Epithelial cell of esophagus (primary cell): Measurements from ENCODE around the gene CEBPB.
"Not testable (repeated sequence)": the region's sequence is repeated elsewhere in the genome, so short reads cannot be mapped to it uniquely, and the experiment has no call there.

Source experiments
- DNase-seq: peaks from one replicate; pipeline ENCODE4 v3.0.0; 2010; ENCODE audit warnings: low read depth
- H3K4me3 ChIP-seq: 2 replicates; pipeline ENCODE4 v1.5.1; 2011; ENCODE audit warnings: mild to moderate bottlenecking, low read length, control low read depth
- TF ChIP-seq, protein P1 (sequence below): IDR thresholded peaks from 2 replicates; pipeline ENCODE4 v1.5.1; 2011; ENCODE audit warnings: low read depth, mild to moderate bottlenecking, low read length, control low read depth, inconsistent platforms; ENCODE audit not compliant: insufficient read depth; ENCODE audit errors: missing control alignments

The CEBPB gene

GRCh38 chr20:50208085-50208491, 17.5 kb downstream of the CEBPB start:
- no peak overlapping the region for H3K4me3 ChIP-seq
- DNase-seq, result no peak
- TF ChIP-seq, protein P1, sequence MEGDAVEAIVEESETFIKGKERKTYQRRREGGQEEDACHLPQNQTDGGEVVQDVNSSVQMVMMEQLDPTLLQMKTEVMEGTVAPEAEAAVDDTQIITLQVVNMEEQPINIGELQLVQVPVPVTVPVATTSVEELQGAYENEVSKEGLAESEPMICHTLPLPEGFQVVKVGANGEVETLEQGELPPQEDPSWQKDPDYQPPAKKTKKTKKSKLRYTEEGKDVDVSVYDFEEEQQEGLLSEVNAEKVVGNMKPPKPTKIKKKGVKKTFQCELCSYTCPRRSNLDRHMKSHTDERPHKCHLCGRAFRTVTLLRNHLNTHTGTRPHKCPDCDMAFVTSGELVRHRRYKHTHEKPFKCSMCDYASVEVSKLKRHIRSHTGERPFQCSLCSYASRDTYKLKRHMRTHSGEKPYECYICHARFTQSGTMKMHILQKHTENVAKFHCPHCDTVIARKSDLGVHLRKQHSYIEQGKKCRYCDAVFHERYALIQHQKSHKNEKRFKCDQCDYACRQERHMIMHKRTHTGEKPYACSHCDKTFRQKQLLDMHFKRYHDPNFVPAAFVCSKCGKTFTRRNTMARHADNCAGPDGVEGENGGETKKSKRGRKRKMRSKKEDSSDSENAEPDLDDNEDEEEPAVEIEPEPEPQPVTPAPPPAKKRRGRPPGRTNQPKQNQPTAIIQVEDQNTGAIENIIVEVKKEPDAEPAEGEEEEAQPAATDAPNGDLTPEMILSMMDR, result no peak

- DNase-seq, H3K4me3 ChIP-seq: not testable (repeated sequence)
Observed at GRCh38 chr20:50208815-50209214, 18.2 kb downstream of the CEBPB start.

GRCh38 chr20:50210066-50210619, 19.5 kb downstream of the CEBPB start:
- H3K4me3 ChIP-seq, result no peak overlapping the region
- no peak for DNase-seq
- TF ChIP-seq, protein P1, result no peak

GRCh38 chr20:50211091-50211490, 20.5 kb downstream of the CEBPB start:
- no peak overlapping the region for H3K4me3 ChIP-seq
- DNase-seq, result no peak
- TF ChIP-seq, protein P1, result no peak

GRCh38 chr20:50213531-50214106, 23.0 kb downstream of the CEBPB start:
- no peak for DNase-seq
- TF ChIP-seq, protein P1, result no peak
- no peak overlapping the region for H3K4me3 ChIP-seq

- DNase-seq, result no peak
- no peak overlapping the region for H3K4me3 ChIP-seq
- TF ChIP-seq, protein P1, result no peak
Observed at GRCh38 chr20:50214226-50215024, 23.8 kb downstream of the CEBPB start.

DNA sequence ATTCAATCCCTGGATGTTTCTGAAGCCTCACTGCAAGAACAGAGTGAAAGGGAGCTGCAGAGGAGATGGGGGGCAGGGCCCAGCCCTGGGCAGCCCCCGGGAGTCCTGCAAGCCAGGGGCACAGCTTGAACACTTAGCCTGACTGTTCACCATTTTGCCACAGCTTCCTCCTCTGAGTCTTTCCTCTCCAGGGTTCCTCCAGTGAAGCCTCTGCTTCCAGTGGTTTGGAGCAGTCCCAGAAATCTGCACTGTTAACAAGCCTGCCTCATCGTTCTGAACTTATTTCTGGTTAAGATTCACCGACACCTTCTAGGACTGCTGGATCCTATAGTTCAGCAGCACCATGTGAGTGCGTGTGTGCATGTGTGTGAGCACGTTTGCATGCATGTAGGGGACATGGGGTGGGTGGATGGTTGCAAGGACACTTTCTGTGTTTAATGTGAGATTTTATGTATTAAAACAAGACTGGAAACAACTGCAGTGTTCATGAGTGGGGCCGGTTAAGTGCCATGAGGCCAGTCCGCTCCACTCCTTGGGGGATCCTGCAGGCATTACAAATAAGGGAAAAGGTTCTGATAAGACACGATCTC, 24.6 kb downstream of the CEBPB start:
- TF ChIP-seq, protein P1, result no peak
- no peak overlapping the region for H3K4me3 ChIP-seq
- DNase-seq, result no peak
